ENCODE data around the gene UVRAG.

DNA sequence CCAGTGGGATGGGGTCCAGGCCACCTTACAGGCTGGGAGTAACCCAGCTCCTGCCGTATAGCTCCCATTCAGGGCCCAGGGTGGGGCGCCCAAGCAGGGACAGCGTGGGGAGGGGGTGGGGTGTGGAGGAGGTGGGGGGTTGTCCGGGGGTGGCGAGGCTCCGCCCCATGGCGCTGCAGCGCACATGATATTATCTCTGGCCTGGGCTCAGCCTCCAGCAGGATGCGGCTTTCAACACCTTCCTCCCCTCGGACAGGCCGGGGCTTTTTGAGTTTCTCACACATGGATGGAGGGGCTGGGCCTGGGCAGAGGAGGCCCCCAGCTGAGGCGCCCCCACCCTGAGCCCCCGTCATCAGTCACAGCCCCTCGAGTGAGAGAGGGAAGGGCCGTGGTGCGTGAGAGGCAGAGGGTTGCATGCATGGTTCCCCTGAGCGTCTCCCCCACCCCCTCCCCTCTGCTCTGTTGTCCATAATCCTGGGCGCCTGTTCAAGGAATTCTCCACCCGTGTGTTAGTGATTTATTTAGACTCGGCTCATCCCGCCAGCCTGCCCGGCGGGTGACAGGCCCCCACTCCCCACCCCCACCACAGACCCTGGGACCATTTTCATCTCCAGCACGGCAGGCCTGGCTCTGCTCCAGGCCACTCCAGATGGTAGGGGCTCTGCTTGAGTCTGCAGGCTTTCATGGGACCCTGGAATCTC lies 346.4 kb downstream of the UVRAG start:
- TF ChIP-seq ZNF766 (CRISPR knock-in tag; IDR thresholded peaks at IDR 0.05; ENCODE audit: borderline replicate concordance), result no peak
- no peak for TF ChIP-seq ZBTB33 (CRISPR knock-in tag; IDR thresholded peaks at IDR 0.05)
- TF ChIP-seq POLR2A (IDR thresholded peaks at IDR 0.05; ENCODE audit: insufficient read depth in 1 of 2, low read depth in 2 of 2, low read length in 2 of 2), result no peak
- no peak for TF ChIP-seq ZBTB1 (CRISPR knock-in tag; IDR thresholded peaks at IDR 0.05; ENCODE audit: borderline replicate concordance)
- no peak for TF ChIP-seq ETV5 (CRISPR knock-in tag; IDR thresholded peaks at IDR 0.05; ENCODE audit: borderline replicate concordance)
- TF ChIP-seq MXI1 (IDR thresholded peaks at IDR 0.05; ENCODE audit: borderline replicate concordance, low read depth, low read length), result no peak
- TF ChIP-seq POLR2AphosphoS5 (IDR thresholded peaks at IDR 0.05; ENCODE audit: low read depth, low read length), result no peak
- no peak for TF ChIP-seq ZBTB7A (CRISPR knock-in tag; IDR thresholded peaks at IDR 0.05)

All from HepG2 (cell line).